GM20431 (cell line): ENCODE results near the gene GP1BB.

Experiments
- in situ Hi-C: fragments of 300-500 bp; cut with MseI, MboI; formaldehyde crosslinking; loops from one replicate; pipeline ENCODE4 v1.15.0; 2020; ENCODE audit warnings: low sequenced_read_pairs; ENCODE audit not compliant: unreplicated experiment

Gene GP1BB

DNA sequence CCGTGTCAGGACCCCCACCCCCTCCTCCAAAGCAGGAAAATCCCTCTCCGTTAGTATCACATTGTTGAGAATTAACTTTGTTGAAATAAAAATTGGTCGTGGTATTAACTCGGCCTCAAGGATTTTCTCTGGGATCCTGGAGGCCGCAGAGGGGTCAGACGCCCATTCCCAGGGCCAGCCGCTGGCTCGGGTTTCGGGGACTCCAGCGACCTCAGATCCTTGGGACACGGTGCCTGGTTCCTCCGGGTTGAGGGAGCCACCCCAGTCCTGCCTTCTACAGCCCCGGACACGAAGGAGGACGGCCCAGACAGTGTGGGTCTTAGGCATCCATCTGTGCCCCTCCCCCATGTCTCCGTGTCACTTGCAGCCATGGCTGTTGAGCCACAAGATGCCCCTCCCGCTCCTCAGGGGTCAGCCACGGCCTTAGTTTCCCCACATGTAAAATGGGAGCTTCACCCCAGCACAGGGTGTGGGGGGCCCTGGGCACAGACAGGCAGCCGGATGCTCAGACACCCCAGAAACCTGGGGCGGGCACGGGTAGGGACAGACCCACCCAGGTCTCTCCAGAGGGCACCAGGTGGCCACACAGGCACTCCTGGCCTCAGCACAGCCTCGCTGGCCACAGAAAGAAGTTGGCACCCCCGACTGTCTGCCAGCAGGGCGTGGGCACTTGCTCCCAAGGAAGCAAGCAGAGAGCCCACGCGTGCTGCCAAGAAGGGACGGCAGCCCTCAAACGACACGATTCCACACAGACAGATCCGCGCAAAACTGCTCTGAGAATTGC is 15.5 kb downstream of the GP1BB start:
- in situ Hi-C loops, result no loop called here

- in situ Hi-C loops, result no loop called here
These were observed 16.1 kb downstream of the GP1BB start for GRCh38 chr22:19739448-19739895.

DNA sequence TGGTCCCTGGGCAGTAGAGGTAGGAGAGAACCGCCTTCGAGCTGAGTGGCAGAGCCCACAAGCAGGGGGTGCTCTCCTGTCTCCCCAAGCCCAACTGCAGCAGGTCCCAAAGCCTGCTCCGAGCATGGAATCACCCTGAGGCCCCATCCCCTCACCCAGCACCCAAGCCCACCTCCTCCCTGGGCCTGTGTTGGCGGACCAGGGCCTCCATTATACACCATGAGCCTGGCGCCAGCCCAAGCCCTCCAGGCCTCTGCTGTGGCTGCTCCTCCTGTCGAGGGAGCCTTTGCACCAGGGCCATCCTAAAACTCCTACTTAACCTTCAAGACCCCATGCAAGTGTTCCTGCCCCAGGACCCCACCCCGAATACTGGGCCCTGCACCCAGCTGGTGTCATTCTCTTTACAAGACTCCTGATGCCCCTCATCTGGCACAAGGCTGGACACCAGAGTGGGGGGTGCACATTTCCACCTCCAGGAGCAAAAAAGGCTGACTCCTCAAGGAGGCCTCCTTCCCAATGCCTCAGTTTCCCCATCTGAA is 16.6 kb downstream of the GP1BB start:
- in situ Hi-C loops, result no loop called here

DNA sequence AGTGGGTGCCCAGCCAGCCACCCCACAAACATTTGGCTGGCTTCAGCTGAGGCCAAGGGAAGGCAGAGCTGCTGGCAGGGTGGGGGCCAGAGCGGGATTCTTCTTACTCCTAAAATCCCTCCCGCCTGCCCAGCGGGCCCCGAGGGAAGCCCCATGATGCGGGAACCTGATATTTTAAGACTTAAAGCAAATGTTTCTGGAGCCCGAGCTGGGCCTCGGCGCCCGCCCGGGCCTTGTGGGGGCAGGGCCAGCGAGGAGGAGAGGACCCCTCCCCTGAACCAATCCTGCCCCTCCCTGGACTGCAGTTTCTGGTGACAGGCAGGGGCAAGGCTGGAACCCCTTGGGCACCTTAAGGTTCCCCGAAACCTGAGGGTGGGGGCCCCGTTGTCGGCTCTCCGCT is 17.2 kb downstream of the GP1BB start:
- in situ Hi-C loops, result no loop called here

GRCh38 chr22:19741053-19741452 is 17.7 kb downstream of the GP1BB start:
- in situ Hi-C loops, result no loop called here

- in situ Hi-C loops, result no loop called here
These were observed 19.1 kb downstream of the GP1BB start for GRCh38 chr22:19742160-19743066.

DNA sequence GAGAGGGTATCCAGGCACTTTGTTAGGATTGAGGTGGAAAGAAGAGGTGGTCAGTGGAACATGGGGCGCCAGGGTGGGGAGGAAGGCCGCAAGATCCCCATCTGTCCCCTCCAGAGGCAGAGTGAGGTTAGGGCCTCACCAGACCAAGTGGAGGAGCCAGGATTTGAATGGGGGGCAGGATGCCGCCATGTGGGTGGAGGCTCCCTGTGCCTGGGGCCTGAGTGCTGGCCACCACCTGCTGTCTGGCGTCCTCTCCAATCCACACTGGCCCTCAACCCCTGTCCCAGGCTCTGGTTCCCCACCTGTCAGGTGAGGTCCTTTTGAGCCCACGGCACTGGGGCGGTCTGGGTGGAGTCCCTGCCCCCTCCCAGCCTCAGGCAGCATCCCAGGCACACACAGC is 19.7 kb downstream of the GP1BB start:
- in situ Hi-C loops, result no loop called here

GRCh38 chr22:19743651-19744050 is 20.3 kb downstream of the GP1BB start:
- in situ Hi-C loops, result no loop called here

DNA sequence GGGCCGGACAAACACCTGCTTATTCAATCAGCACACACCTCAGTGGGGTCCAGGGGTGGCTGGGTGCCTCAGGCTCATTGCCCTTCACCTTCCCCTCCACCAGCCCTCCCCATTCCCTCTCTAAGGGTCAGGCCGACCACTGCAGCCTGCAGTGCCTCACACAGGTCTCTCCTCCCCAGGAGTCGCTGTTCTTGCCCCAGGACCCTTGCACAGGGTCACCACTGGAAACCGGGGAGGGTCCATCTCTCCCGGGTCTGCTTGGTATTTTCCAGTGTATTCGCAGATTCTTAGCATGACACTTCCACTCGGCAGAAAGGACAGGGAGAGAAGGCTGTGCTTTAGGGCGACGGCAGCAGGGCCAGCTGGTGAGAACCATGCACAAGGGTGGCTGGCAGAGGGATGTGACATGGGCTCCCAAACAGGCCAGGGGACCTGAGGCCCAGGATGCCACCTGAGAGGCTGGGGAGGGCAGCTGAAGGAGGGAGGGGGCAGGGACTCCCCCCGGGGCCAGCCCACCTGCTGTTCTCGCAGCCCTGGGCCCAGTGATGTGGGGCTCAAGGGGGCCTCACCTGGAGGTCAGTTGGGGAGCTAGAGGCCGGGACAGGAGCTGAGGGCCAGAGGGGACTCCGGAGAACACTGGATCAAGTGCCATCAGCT is 21.1 kb downstream of the GP1BB start:
- in situ Hi-C loops, result no loop called here

DNA sequence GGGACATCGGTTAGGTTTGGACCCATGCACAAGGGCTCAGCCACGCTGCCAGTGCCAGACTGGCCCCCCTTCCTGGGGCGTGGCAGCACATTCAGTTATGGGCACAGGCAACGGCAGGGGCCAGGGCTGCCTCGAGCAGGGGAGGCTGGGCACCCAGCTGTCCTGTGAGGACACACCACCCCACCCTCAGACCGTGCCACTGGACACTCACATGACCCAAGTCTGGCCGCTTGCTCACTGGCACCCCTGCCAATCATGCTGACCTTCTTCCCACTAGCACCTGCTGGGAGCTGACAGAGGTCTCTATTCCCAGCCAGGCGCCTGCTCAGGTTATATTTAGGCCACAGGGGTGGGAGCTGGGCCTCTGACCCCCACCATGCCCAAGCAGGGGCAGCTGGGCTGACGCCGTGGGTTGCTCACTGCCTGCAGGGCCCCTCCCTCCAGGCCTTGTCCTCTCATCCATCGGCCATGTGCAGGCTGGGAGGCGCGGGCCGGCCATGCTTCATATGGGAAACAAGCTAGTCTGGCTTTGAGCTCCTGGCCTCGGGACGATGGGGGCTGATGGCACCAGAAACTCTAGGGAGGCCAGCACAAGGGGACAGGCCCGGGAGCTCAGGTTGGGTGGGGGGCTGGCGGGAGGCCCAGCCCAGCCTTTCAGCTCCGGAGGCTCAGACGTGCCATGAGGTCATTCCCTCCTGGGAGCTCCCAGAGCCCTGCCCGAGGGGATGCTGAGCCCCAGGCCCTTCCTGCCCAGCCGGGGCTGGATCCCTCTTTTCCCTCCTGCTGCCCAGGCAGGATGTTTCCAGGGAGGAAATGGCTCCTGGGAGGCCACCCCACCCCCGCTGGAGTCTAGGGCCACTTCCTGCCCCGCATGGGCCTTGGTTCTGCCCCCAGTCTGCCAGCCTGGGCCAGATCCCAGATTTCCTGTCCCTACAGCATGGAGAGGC is 22.1 kb downstream of the GP1BB start:
- in situ Hi-C loops, result no loop called here

- in situ Hi-C loops, result no loop called here
These were observed 23.4 kb downstream of the GP1BB start for GRCh38 chr22:19746726-19747125.

GRCh38 chr22:19747551-19747950 is 24.2 kb downstream of the GP1BB start:
- in situ Hi-C loops, result no loop called here

DNA sequence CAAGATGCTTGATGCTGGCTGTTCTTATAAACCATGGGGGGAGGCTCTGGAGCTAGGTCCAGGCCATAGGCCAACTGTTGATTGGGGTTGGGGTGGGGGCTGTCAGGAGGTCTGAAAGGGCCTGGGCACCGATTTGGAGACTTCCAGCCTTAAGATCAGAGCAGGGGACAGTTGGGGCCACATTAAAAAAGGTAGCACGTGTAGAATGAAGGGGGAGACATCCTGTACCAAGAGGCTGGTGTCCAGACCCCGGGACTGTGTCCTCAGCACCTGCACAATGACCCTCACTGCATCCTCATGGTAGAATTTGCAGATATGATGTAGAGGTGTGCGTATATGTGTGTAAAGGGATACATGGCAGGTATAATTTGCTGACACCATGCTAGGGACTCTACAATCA is 24.8 kb downstream of the GP1BB start:
- in situ Hi-C loops, result no loop called here

- in situ Hi-C loops, result no loop called here
These were observed 25.8 kb downstream of the GP1BB start for GRCh38 chr22:19748991-19749664.

GRCh38 chr22:19749876-19750275 is 26.5 kb downstream of the GP1BB start:
- in situ Hi-C loops, result no loop called here

DNA sequence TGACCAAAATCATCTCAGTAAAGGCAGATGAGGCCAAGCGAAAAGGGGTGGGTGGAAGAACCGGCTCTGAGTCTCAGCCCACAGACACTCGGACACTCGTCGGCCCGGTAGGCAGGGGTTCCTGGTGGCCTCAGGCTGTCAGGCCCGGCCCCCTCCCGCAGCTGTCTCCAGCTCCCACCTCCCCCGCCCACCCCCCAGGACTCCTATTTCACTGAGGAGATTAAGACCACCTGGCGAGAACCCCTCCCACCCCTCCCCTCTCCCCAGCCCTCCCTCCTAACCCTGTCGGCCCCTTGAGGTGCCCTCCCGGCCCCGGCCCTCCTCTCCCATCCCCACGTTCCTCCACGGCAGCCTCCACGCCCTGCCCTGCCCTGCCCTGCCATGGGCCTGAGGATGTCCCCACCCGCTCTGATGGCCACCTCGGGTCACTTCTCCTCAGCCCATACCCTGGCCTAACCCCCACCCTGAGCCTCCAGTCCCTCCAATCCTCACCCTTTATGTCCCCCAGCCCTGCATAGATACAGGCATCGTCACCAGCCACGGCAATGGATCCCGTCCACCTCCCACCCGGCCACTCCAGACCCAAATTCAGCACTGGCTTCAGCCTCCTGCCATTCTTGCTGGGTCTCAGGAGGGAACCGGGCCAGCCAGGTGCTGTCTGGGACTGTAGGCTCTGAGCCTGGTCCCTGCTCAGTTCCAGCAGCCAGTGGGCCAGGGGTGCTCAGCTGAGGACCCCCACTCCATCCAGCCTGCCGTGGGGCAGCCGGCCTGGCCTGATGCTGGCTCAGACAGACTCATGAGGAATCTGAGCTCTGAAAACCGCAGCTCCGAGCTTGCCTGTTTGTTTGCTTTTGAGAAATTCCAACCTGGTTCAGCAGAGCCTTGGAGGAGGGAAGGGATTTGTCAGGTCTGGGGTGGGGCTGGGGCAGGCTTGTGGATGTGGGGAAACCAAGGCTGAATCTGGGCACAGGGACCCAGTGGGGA is 27.5 kb downstream of the GP1BB start:
- in situ Hi-C loops, result no loop called here

- in situ Hi-C loops, result no loop called here
These were observed 28.3 kb downstream of the GP1BB start for GRCh38 chr22:19751497-19752245.
